Activated CD4-positive, alpha-beta T cell treated with anti-CD3 and anti-CD28 coated beads, Interleukin-2, amount 50 U/mL, for 4 hours (primary cell): Measurements from ENCODE around the gene EPHA6.

ENCODE experiments used
- DNase-seq, 2 experiments: peaks; one replicate each; pipeline ENCODE4 v3.0.0-alpha.2; 2020

The EPHA6 gene

DNA sequence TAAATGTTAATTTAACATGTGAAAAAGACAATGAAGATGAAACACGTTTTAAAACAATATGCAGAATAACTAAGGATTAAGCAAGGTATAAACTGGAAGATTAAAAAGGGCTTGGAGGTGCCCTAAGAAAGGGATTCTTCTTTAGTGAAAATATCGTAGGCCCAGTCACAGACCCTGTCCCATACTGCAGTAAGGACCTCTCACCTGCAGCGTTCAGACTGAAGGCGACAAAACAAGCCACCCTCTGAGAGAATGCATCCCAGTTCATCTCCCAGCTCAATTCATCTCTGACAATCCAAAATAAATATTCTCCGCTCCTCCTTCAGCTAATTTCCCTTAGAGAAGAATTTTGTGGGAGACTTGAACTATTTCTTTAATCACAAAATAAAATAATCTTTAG lies 847.9 kb downstream of the EPHA6 start:
- no peak for DNase-seq

DNA sequence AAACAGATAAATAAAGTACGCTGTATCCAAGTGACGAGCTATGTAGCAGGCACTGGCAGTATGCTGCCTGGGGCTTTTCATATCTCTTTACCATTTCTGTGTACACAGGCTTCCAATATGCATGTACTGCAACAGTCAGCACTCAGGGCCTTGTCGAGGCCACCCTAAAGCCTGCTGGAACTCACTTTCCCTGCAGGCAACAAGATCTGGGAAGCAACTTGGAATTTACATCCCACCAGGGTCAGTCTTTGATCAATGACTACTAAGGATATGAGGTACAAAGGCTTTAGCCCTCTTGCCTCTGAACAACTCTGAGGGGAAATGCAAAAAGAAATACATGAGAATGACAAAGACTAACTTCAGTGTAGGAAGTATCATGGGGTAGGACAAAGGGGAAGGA lies 848.4 kb downstream of the EPHA6 start:
- DNase-seq = no peak

DNA sequence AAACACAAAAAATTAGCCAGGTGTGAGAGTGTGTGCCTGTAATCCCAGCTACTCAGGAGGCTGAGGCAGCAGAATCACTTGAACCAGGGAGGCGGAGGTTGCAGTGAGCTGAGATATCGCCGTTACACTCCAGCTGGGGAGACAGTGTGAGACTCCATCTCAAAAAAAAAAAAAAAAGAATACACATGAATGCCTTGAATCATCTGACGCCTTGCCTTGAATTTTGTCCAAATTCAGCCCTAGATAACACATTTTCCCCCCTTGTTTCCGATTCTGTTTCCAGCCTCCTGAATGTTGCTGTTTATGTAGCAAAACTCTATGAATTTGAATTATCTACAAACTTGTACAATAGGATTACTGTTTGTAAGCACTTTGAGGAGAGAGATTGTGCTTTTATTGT lies 851.5 kb downstream of the EPHA6 start:
- no peak for DNase-seq

DNA sequence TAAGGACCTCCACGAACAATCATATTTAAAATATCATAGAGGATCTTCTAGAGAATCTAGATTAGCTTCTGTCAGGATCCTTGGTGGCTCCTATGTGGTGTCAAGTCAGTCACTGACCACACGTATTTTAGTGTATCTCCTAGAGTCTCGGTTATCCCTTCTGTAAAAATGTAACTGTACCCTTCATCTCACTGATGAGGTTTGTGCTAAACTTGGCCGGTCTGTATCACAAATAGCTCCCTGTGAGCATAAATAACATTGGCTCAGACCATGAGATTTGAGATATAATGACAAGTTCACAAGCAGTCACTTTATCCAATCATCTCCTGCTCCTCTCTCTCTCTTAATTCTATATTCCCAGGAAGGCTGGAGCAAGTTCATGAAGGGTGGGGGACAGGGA lies 856.6 kb downstream of the EPHA6 start:
- DNase-seq = no peak

DNA sequence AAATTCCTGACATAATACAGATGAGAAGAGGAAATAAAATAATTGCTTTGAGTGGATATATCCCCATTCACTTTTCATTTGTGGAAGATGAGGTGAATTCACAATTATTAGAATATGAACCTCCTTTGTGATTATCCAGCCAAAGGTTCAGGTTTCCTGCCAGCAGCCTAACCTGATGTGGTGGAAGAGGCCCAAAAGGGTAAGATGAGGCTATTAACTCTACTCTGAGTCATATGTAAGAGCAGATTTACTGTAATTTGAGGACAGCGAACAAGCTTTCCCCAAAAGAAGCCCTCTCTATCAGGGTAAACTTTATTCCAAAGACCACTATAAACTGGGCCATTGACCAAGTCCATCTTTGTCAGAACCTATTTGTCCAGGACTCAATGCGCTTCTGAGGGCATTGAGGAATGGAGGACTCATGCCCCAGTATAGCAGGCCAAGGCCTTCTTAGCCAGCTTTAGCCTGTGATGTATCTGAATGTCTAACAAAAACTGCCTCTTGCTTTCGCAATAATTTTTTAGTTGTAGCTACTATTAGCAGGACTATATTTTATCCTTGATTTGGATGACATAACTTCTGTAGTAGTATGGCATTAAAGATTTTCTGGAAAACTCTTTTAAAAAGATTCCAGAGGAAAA lies 859.1 kb downstream of the EPHA6 start:
- no peak for DNase-seq

DNA sequence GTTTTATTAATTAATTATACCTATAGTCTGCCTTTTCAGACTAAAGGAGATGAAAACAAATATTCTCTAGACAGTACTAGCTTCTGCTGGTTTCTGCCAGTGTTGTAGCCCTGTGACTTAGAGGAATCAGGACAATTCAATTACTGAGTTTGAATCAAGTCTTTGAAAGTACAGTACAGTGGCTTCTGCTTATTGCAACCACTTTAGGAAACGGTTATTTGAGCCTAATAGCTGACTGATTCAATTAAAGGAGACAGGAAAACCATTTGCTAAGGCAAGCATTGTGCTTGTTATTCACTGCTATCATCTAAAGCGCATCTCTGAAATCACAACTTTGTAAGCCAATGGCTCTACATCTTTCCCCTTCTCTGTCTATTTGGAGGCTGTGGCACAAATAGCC lies 860.1 kb downstream of the EPHA6 start:
- no peak for DNase-seq

DNA sequence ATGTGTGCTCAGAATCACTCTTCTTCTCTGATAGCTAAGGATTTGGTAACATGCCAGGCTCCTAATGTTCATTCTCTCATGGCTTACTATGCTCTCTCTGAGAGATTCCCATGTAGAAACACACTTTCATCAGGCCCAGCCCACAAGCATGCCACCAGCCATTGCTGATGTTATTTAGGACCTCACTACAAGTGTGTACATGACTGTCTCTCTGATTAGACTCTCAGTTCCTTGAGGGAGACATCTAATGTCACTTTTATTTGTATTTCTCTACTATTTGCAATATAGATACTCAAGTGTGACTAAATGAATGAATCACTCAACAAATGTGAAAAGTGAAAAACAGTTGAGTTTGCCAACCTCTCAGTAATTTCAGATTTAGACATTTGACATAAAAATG lies 865.8 kb downstream of the EPHA6 start:
- DNase-seq = no peak

DNA sequence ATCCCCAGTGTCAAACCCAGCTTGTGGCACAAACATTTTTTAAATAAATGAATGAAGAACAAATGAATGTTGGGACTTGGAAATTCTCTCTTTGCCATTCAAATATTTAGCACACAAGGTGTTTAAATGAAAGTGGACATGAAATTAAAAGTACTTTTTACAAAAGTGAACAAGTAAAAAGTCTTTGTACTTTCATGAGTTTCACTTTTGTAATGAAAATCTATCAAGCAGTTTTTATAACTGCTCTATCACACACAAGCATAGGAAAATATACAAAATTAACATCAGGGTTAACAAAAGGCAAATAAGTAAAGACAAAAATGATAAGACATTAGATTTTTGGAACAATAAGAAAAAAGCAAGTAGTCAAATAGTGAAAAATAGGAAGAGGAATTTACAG lies 866.3 kb downstream of the EPHA6 start:
- no peak for DNase-seq

DNA sequence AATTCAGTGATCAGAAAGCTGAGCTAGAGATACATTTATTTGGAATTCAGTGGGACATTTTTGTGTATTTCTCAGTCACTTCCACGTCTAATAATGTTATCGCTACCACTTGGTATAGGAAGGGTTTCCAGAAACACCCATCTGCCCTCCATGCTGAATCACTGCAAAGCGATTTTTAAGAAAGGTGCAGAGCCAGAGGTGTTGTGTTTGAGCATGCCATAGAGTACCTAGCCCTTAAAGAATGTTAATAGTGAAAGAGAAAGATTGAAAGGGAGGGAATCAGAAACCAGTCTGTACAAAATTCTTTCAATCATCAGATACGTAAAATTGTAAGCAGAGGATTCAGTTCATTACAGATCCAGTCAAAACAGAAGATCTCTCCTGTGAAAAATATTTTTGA lies 870.1 kb downstream of the EPHA6 start:
- no peak for DNase-seq

DNA sequence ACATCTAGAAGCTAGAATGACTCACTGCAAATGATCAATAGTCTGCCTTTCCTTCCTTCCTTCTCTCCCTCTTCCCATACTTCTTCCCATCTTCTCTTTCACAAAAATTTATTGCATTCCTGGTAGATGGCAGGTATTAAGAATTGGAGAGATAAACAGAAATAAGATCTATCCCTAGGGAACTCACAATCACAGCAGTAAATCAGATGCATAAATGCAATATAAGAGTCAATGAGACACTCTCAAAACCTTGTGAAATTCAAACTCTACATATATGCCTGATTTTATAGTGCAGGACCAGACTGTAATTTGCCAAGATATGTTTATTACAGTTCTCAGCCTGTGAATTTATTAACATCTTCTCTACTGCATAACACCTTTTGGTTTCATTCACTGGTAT lies 871.9 kb downstream of the EPHA6 start:
- DNase-seq = no peak

DNA sequence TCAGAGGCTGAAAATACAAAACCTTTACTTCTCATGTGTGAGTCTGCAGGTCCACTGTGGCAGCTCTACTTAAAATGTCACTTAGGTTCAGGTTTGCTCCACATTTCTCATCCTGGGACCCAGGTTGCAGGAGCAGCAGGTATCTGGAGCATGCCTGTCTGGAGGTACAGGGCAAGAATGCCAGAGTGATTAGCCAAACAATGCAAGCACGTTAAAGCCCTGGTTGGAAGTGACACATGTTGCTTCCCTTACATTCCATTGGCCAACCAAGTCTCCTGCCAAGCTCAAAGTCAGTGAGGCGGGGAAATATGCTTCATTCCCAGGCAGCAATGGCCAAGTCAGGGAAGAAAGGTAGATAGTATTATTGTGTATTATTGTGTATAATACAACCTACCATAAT lies 873.3 kb downstream of the EPHA6 start:
- DNase-seq = no peak

DNA sequence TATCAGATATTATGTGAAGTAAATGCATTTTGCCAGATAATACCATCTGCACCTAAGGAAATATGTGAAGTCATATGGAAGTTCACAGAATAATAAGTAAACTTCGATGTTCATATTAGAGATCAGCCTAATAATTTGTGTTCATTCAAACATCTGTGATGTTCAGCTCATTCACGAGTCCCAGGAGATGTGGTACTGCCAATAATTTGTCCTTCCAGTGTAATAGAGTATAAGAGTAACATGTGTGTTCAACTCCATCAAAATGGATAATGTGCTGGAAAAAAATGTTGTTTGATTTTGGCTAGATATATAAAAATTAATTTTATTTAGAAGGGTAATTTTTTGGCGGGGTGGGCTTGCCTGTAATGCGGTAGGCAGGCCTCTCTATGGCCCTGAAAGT lies 874.7 kb downstream of the EPHA6 start:
- no peak for DNase-seq

DNA sequence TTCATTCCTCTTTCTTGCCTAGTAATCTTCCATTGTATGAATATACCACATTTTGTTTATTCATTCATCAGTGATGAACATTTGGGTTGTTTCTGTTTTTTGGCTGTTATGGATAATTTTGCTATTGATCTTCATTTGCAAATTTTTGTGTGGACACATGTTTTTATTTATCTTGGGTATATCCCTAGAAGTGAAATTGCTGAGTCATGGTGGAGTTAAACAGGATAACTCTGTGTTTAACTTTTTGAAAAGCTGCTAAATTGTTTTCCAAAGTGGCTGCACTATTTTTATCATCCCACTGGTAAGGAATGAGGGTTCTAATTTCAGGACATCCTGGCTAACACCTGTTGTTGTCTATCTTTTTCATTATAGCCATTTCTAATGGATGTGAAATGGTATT lies 875.6 kb downstream of the EPHA6 start:
- no peak for DNase-seq

DNA sequence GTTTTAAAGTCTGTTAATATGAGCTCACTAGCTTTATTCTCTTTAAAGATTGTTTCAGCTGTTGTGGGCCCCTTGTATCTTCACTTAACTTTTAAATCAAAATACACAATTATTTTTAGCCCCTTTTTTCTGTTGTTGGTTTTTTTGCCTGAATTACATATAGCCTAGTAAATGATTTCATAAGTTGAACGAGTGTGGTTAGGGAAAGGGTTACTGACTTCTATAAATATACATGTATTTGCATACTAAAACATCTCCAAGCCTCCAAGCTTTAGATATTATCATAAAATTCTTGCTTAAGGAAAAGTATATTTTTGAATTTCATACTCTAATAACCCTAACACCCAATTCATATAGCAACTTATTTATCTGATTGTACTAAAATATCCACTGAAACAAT lies 877.0 kb downstream of the EPHA6 start:
- no peak for DNase-seq

DNA sequence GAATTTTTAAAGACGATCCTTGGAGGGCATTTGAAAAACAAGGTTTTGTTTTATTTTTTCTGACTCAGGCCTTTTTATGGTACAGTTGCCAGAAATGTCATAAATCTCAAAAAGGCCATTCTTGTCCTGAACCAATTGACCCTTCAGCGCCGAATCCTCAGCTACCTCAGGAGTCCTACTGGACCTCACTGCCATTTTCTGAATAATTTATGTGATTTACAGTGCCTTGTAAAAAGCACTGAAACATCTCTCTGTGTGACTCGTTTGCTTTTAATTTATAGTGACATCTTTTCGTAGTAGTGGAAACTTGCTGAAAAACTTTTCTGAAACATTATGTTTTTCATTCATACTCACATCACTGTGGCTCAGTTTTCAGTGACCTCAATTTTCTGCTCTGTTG lies 878.0 kb downstream of the EPHA6 start:
- no peak for DNase-seq

DNA sequence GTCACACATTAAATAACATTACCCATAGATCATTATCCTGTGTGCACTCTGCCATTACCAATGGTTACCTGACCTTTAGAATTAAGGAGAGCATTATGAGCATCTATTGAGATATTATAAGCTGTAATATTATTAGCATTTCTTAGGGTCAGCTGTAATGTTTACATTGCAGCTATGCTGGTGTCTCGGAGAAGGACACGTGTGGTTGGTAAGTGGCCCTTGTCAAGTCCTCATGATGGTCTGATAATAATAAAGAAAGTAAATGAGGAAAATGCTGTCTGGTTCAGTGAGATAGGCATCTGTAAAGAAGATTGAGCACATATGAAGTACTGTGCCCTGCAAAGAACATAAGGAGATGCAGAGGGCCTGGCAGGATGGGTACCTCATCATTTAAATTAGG lies 878.4 kb downstream of the EPHA6 start:
- DNase-seq = no peak

DNA sequence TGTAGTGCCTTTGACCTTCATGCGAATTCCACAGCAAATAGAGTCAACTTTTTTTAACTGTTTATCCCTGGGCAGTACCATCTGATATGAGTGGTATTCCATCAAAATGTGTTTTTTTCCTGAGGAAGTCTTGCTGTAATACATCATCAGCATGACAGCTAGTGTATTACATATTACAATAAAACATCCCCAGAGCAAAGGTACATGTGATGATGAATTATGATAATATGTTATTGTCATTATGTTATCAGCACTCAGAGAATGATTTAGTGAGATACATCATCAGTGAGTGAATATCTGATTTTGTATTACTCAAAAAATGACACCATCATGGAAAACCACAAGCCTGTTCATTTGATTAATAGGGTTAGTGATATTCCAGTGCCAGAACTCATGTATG lies 880.5 kb downstream of the EPHA6 start:
- no peak for DNase-seq

DNA sequence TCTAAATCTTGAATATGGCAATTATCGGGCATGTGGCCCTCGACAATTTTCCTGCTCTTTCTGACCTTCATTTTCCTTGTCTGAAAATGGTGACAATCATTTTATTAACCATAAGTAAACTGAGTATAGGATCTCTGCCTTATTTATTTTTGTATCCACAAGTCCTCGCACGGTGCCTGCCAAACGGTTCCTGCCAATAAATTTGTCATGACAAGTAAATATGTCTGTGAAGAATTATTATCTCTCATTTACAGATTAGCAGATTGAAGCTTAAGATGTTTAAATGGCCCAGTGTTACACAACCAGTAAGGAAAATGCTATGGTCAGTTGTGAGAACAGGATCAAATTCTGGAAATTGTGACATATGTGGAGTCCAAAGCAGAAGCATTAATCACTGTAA lies 884.3 kb downstream of the EPHA6 start:
- DNase-seq = no peak

DNA sequence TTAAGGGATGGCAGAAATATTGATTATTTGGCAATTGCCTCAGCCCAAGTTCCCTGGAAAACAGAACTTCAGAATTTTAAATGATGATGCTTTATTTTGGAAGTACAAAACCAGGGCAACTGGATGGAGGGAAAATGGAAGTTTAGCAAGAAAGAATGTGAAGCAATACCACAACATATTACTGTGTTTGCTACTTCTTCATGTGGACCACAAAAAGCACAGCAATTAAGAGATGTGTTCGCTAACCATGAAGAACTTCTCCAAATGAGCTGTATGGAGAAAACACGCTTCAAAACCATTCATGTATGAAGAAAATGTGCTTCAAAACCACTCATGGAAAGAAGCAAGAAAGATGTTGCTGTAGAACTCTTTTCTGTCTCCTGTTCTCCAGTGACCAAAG lies 885.5 kb downstream of the EPHA6 start:
- DNase-seq = no peak

DNA sequence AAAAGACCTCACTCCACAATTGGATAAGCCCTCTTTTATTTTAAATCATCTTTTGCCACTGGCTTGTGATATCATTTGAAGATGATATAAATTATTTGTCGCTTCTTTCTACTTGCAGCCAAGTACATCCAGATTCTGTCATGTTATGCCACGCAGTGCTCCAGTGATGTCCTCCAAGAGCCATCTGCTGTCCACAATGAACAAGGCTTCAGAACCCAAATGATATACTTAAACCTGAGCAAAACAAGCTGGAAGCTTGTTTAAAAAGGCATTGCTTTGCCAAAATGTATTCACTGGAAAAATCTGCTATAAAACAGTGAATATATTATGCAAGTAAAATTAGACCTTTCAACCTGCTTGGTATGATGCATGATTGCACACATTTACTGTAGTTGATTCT lies 891.4 kb downstream of the EPHA6 start:
- no peak for DNase-seq

DNA sequence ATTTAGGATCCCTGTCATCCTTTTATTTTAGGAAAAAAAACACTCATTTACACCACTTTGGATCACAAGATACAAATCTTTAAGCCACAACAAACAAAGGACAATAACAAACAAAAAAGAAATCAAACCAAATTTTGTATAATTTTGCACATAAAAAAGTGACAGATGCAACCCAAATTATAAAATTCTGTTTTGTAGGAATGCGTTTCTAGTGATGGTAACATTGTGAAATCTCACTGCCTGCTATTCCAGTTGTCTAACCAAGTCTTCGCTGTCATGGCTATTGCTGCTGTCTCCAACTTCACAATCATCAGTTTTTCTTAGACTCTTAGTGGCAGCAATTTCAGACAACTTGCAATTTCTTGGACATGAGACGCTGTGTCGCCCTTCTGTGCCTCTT lies 891.8 kb downstream of the EPHA6 start:
- DNase-seq = no peak

DNA sequence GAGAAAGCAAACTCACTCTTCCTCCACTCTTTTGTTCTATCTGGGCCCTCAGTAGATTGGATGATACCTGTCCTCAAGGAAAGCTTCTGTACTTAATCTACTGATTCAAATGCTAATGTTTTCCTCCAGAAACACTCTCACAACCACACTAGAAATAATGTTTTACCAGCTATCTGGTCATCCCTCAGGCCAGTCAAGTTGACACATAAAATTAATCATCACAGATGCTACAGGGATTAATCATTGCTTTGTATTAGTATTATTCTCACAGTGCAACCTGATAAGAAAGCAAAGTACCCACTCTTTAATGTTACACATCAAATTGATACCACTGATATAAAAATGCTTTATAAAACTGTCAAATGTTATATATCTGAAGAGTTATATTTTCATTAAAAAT lies 897.3 kb downstream of the EPHA6 start:
- no peak for DNase-seq

DNA sequence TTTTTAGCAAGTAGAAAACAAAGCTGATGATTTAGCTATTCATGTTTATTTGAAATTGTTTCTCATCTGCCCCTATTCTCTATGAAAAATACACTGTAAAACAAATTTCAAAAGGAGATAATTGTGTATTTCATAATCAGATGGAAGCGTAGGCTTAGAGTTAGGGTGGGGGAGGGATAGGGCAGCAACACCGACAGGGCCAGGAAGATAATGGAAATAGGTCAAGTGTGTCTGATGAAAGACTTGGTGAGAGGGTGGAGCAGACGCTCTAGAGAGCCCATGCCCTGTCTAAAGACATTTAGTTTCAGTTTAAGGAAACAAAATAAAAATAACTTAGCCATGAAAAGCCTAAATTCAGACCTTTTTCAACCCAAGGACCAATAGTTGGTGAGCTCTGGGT lies 898.5 kb downstream of the EPHA6 start:
- DNase-seq = no peak

DNA sequence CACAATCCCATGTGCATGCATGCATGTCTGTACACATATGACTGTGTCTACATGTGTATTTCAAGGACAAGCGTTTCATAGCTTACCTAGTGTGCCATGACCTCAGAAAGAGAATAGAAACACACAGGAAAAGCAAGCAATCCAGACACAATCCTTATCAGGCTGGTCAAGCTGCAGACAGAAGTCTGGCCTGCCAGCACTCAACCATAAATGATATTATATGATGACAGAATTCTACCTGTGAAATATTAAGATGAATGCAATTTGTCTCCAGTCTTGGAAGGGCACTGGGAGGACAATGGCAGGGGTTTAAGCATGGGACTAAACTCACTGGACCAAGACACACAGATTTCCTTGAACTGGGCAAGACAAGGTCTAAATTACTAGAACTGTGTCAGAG lies 899.2 kb downstream of the EPHA6 start:
- no peak for DNase-seq

DNA sequence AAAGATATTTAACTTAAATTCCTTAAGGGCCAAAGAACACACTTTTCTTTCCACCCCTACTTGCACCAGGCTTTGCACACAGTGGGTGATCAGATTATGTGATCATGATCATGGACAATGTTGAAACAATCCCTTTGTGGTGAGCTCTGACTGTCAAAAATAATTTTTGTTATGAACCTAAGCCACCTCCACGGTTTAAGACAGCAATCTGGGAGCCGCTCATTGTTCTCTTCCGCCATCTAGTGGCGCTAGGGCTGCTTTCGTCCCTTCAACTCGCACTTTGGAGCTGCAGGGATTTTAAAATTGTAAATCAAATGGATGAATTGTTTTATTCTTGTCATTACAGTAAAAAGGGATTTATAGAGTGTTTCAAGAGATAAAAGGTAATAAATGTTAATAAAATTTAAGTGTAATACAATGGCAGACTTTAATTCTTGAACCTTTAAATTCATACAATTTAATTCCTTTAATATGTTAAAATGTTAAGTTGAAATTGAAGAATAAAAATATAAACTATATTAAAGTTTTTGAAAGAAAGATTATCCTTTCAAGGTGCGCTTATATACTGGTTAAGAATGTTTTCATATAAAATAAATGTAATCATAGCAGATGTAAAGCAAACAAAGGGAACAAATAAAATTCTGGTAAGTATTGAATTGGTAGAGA lies 904.9 kb downstream of the EPHA6 start:
- peak; percentile 44 to 47 for DNase-seq
